VCaP (cell line): ENCODE data around the gene CHD9.

Source experiments
- H3K27ac ChIP-seq: fragments of 450-650 bp; 2 replicates; pipeline ENCODE4 v1.5.1; 2017
- CTCF ChIP-seq: fragments of 450-650 bp; conservative IDR thresholded peaks from 2 replicates; pipeline ENCODE4 v1.5.1; 2017; ENCODE audit warnings: mild to moderate bottlenecking, moderate library complexity

The CHD9 gene

DNA sequence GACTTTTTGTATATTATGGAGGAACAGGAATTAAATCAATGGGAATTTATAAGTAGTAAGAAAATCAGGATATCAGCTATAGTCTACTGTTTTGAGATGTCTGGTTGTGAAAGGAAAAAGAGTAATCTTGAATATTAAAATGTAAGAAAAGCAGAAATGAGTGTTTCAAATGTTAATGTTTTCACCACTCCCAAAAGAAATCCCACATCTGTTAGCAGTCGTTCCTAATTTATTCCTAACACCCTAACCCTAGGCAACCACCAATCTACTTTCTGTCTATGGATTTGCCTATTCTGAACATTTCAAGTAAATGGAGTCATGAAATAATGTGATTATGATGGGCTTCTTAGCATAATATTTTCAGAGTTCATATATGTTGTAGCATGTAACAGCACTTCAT is 133.0 kb downstream of the CHD9 start:
- no peak overlapping the region for H3K27ac ChIP-seq
- no peak for TF ChIP-seq CTCF

GRCh38 chr16:53191413-53191812 is 136.6 kb downstream of the CHD9 start:
- no peak overlapping the region for H3K27ac ChIP-seq
- no peak for TF ChIP-seq CTCF

- TF ChIP-seq CTCF = no peak
- no peak overlapping the region for H3K27ac ChIP-seq
Observed at GRCh38 chr16:53198933-53199332, 144.1 kb downstream of the CHD9 start.

GRCh38 chr16:53201900-53202299 is 147.1 kb downstream of the CHD9 start:
- H3K27ac ChIP-seq = no peak overlapping the region
- no peak for TF ChIP-seq CTCF

DNA sequence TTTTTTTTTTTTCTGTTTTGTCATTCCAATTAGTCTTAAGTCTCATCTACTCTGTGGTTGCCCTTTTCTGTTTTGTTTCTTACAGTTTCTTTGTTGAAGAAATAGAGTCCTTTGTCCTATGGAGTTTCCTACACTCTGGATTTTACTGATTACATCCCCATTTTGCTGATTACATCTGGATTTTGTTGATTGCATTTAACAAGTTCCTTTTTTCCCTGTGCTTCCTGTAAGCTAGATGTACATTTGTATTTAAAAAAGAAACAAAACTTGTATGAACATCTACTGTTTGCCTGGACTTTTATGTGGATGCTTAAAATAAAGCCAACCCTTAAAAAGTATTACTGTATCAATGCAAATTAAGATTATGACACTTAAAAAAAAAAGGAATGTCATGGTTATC is 147.6 kb downstream of the CHD9 start:
- TF ChIP-seq CTCF = no peak
- H3K27ac ChIP-seq = no peak overlapping the region

- peak; percentile 70 for TF ChIP-seq CTCF
- H3K27ac ChIP-seq = peak overlapping the region; percentile 90
Observed at GRCh38 chr16:53207810-53208752, 153.3 kb downstream of the CHD9 start.

GRCh38 chr16:53209429-53209828 is 154.6 kb downstream of the CHD9 start:
- peak overlapping the region; percentile 90 for H3K27ac ChIP-seq
- TF ChIP-seq CTCF = no peak
